GM10266 (cell line): ENCODE results near the gene STEAP3.

Experiments used
- DNase-seq: peaks from one replicate; pipeline ENCODE4 v3.0.0; 2012; ENCODE audit errors: extremely low spot score
- CTCF ChIP-seq: IDR thresholded peaks from 2 replicates; pipeline ENCODE4 v1.5.1; 2012; ENCODE audit warnings: mild to moderate bottlenecking, low read depth; ENCODE audit not compliant: control insufficient read depth, insufficient read depth; ENCODE audit errors: missing control alignments

STEAP3 gene

GRCh38 chr2:119242276-119243119 lies 18.9 kb downstream of the STEAP3 start:
- TF ChIP-seq CTCF: no peak

GRCh38 chr2:119243621-119244020 lies 20.0 kb downstream of the STEAP3 start:
- no peak for DNase-seq
- TF ChIP-seq CTCF: no peak

More at GRCh38 chr2:119242276-119243119, 18.9 kb downstream of the STEAP3 start:
- DNase-seq: no peak

- TF ChIP-seq CTCF: no peak
- DNase-seq: no peak
These were observed 21.6 kb downstream of the STEAP3 start for GRCh38 chr2:119245076-119245840.

- no peak for DNase-seq
- no peak for TF ChIP-seq CTCF
These were observed 22.2 kb downstream of the STEAP3 start for GRCh38 chr2:119245841-119246230.

- no peak for DNase-seq
- no peak for TF ChIP-seq CTCF
These were observed 23.5 kb downstream of the STEAP3 start for GRCh38 chr2:119246884-119247843.

- no peak for TF ChIP-seq CTCF
These were observed 24.2 kb downstream of the STEAP3 start for GRCh38 chr2:119247844-119248271.

More at GRCh38 chr2:119247844-119248271, 24.2 kb downstream of the STEAP3 start:
- DNase-seq: no peak
